Mesenteric fat pad (tissue), 1 donor: ENCODE measurements around the gene SNED1. TPM values are rescaled to one million over a fixed set of nuclear protein-coding genes. Genes with fewer than 3 reads are reported as not detected.

Source experiments
- DNase-seq: peaks from one replicate; pipeline ENCODE4 v3.0.0-alpha.2; 2020; ENCODE audit warnings: low spot score
- total RNA-seq: library from RNA; stranded (reverse); fragmentation: NEBNext Ultra II Directional; extraction: Animal tissue kit (Norgen Biotek cat#: 25700); gene quantifications from one replicate; pipeline ENCODE4 v1.2.1, GENCODE V29; 2021
- donor health status: DM: yes; HTN: yes; CAD: no.

The SNED1 gene
- total RNA-seq, 1 donor from 2014 or later: 58.0 TPM

DNA sequence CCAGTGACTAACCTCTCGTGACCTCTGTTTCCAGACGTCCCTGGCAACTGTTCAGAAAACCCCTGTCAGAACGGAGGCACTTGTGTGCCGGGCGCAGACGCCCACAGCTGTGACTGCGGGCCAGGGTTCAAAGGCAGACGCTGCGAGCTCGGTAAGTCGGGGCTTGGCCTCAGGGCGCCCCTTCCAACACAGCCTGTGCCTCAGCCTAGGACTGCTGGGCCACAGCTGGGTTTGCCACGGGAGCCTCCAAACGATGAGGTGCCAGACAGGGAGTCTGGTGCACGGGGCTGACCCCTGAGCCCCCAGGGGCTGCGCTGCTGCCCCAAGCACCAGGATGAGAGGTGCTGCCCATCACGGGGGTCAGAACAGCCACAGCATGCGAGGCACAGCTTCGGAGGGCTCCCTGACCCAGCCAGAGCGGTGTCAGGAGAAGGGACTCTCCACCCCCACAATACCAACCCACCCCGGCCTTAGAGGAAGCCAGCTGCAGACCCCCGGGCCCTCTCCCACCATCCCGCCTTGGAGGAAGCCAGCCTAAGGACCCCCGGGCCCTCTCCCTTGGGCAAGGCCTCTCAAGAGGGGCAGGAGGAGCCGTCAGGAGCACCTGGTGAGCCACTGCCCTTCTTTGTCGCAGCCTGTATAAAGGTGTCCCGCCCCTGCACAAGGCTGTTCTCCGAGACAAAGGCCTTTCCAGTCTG lies 83.4 kb downstream of the SNED1 start:
- no peak for DNase-seq

- DNase-seq: no peak
Measured at GRCh38 chr2:241082341-241083090, 84.1 kb downstream of the SNED1 start.

- no peak for DNase-seq
Measured at GRCh38 chr2:241083091-241083415, 84.6 kb downstream of the SNED1 start.

DNA sequence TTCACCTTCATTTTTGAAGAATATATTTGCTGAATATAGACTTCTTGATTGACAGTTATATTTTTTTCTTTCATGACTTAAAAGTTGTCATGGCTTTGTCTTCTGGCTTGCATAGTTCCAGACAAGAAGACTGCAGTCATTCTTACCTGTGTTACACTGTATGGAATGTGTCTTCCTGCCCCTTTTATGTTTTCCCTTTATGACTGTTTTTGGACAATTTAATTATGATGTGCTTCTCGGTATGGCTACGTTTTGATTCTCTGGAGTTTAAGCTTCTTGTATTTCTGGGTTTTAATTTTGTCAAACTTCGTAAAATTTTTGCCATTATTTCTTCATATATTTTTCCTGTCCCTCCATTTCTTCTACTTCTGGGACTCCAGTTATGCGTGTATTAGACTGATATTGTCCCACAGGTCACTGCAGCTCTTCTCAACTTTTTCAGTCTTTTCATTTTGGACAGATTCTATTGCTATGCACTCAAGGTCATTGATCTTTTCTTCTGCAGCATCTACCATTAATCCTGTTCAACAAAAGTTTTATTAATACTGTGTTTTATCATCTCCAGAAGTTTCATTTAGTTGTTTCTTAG lies 86.5 kb downstream of the SNED1 start:
- DNase-seq: no peak

DNA sequence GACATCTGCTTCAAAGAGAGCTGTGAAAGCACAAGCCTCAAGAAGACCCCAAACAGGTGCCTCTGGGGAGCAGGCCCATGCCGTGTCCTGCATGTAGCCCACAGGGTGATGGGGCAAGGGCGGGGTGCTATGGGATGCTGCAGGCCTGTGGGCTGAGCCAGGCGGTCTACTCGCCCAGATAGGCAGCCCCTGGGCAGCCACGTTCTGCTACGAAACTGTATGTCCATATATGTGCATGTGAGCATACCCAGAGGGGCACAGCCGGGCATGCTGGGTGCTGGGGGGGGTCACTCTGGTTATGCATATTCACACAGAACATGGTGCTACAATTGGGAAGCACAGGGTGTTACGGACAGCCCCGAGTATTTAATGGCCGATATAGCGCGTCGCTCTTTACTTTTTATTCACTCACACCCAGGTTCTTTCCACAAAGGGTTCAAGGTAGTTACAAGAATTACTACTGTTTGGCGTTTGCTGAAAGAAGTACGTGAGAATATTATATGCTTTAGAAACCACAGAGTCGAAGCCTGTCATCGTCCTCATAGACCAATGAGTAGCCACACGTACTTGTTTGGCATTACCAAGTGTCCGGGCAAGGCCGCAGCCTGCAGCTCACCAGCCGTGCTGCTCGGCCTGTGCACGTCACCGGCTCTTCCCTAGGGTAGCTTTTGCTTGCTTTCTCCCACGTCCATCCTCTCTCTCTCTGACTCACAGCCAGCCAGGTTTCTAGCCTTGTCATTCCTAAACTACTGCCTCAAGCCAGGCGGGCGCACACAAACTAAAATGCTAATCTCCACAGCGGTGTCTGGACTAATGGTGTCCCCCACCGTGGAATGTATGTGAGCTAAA lies 89.2 kb downstream of the SNED1 start:
- peak; percentile 83 for DNase-seq

- peak; percentile 72 for DNase-seq
Measured at GRCh38 chr2:241088376-241088775, 90.0 kb downstream of the SNED1 start.

- DNase-seq: peak; percentile 30
Measured at GRCh38 chr2:241088791-241089732, 90.6 kb downstream of the SNED1 start.

DNA sequence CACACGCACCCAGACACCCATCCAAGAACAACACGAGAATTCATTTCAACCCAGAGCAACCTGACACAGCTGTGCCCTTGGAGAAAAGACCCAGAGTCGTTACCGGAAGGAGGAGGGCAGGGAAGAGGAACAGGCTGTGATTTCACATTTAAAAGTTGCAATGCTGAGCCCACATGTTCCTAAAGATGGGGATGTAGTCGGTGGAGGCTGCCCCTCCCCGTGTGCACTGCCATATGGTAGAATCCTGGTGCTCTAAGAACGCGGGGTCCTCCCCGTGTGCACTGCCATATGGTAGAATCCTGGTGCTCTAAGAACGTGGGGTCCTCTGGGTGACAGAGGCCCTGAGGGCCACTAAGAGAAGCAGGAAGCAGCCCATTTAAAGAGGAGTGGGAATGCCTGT lies 92.8 kb downstream of the SNED1 start:
- DNase-seq: peak; percentile 20

DNA sequence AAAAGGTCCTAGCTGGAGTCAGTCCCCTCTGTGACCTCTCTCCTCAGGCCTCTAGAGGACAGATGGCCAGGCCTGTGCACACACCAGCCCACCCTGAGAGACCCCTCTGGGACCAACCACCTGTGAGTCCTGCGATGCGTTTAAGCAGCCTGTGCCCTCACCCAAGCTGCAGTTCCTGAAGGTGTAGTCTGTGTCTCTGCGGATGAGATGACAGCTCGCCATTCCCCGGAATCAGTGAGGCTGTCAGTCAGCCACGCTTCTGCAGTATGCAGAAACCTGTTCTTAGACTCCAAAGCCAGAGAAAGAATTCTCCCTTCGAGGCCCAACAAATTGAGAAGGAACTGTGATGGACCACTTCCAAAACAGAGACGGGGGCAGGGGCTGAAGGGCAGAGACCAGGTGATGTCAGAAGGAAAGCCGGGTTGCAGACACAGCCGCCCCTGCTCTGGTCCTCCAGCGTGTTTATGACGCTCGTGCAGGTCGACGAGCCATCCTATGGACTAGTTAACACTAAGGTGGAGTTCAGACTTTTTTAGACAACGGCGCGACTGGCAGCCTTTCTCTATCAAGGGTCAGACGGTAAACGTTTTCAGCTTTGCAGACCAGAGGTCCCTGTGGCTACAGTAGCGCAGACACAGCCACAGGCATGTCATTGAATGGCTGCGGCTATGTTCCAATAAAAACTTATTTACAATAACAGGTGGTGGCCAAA lies 93.5 kb downstream of the SNED1 start:
- peak; percentile 80 for DNase-seq

DNA sequence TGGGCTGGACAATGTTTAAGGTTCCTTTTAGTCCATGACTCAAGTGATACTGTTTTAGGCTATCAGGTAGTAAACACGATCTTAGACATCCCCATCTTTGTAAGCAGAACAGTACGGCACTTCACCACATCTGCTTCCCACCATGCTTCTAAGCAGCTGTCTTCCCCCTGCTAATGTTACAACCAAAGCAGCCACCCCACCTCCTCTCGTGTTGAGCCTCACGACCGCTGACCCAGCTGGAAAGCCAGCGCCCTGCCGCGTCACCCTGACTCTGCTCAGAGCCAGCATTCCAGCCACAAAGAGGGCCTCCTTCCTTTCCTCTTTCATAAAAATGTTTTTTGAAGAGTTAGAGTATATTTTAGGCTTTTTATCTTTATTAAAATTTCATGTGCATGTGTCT lies 94.3 kb downstream of the SNED1 start:
- peak; percentile 73 for DNase-seq

DNA sequence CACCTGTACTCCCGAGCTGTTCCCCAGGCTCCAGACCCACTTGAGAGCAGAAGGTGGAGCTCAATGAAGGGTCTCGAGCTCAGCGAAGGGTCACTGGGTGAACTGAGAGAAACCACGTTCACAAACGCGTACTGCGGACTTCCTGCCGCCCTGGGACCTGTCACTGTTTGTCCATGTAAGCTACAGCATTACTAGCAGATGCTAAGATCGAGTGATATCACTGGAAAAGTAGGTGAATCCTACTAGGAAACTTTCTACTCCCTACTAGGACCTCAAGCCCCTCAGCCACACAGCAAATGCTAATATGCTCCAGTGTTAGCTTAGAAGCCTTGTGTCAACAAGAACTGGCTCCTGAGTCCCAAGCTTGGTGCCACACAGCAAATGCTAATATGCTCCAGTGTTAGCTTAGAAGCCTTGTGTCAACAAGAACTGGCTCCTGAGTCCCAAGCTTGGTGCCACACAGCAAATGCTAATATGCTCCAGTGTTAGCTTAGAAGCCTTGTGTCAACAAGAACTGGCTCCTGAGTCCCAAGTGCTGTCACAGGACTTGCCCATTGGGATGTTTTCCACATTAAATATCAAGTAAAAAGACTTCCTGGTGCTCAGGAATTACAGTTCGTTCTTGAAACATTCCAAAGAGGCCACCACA lies 94.8 kb downstream of the SNED1 start:
- peak; percentile 14 for DNase-seq

GRCh38 chr2:241094172-241094571 lies 95.8 kb downstream of the SNED1 start:
- DNase-seq: peak; percentile 33

GRCh38 chr2:241094924-241095420 lies 96.6 kb downstream of the SNED1 start:
- DNase-seq: peak; percentile 43

GRCh38 chr2:241095594-241096290 lies 97.3 kb downstream of the SNED1 start:
- peak; percentile 22 for DNase-seq

GRCh38 chr2:241096979-241097378 lies 98.6 kb downstream of the SNED1 start:
- no peak for DNase-seq

DNA sequence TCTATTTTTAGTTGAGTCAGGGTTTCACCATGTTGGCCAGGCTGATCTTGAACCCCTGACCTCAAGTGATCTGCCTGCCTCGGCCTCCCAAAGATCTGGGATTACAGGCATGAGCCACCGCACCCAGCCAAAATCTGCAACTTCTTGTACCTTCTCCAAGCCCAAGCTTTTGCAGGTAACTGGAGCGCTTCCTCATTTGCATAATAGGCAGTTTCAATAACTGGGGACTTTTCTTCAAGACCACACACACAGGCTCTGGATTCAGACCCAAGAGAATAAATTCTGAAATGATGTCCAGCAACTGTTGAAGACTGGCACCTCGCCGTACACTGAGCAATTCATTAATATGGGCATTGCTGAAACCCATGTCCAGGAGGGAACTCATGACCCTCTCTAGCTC lies 100.8 kb downstream of the SNED1 start:
- peak; percentile 43 for DNase-seq

- DNase-seq: peak; percentile 96
Measured at GRCh38 chr2:241102239-241102803, 103.9 kb downstream of the SNED1 start, which contains the start of gene MTERF4. Gene MTERF4, minus strand, starts transcription at chr2:241102287. Its CDS starts 14 bp downstream, at chr2:241102273.

DNA sequence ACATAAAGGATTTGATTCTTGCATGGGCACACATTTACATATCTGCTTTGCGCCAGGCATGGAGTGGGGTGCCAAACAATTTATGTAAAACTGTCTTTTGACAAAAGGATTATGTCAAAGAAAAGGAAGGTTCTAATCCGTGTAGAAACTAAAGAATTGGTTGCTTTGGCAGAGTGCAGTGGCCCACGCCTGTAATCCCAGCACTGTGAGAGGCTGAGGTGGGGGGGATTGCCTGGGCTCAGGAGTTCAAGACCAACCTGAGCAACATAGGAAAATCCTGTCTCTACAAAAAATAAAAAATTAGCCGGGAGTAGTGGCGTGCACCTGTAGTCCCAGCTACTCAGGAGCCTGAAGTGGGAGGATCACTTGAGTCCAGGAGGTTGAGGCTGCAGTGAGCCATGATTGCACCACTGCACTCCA lies 104.8 kb downstream of the SNED1 start:
- peak; percentile 22 for DNase-seq
